WTC11 (cell line): ENCODE results near the gene GATA3. TPM values are rescaled to one million over a fixed set of nuclear protein-coding genes. Genes with fewer than 3 reads are reported as not detected.

ENCODE experiments used
- ATAC-seq: fragments of 200-7000 bp; cut with Tn5 transposase; 2 replicates; pipeline ENCODE4 v1.10.0; 2021; ENCODE audit warnings: mild to moderate bottlenecking, moderate library complexity
- CTCF ChIA-PET: fragments of 300-600 bp; sonication (Branson Sonifier 250); formaldehyde crosslinking; loops from one replicate; lab custom pipeline; 2021; ENCODE audit warnings: antibody characterized with exemption; lab: Charles Lee
- POLR2A ChIA-PET: fragments of 350-600 bp; sonication (Branson Sonifier 250); formaldehyde crosslinking; loops from one replicate; lab custom pipeline; 2021; ENCODE audit warnings: antibody characterized with exemption; lab: Charles Lee
- DNase-seq: peaks from one replicate; pipeline ENCODE4 v3.0.0; 2021; ENCODE audit warnings: low spot score
- H3K27ac Mint-ChIP-seq: 2 replicates; pipeline ENCODE4 v1.8.0; 2021; ENCODE audit warnings: mixed read lengths
- H3K27me3 Mint-ChIP-seq: 2 replicates; pipeline ENCODE4 v1.8.0; 2021; ENCODE audit warnings: low read depth, mild to moderate bottlenecking, moderate library complexity, mixed read lengths
- H3K36me3 Mint-ChIP-seq: 2 replicates; pipeline ENCODE4 v1.8.0; 2021; ENCODE audit warnings: mixed read lengths
- H3K4me1 Mint-ChIP-seq: 2 replicates; pipeline ENCODE4 v1.8.0; 2022; ENCODE audit warnings: mixed read lengths
- H3K4me3 Mint-ChIP-seq: 2 replicates; pipeline ENCODE4 v1.8.0; 2021; ENCODE audit warnings: mild to moderate bottlenecking, moderate library complexity, mixed read lengths
- H3K9me3 Mint-ChIP-seq: 2 replicates; pipeline ENCODE4 v1.8.0; 2021; ENCODE audit warnings: mixed read lengths
- ATF2 ChIP-seq: sonication (generic); formaldehyde crosslinking; IDR thresholded peaks from 2 replicates; pipeline ENCODE4 v1.8.1; 2022; ENCODE audit warnings: low read depth, missing genetic modification reagents, borderline replicate concordance
- CBFB ChIP-seq: sonication (generic); formaldehyde crosslinking; IDR thresholded peaks from 2 replicates; pipeline ENCODE4 v1.8.1; 2022; ENCODE audit warnings: mild to moderate bottlenecking, low read depth, missing genetic modification reagents
- ELF4 ChIP-seq: sonication (generic); formaldehyde crosslinking; IDR thresholded peaks from 2 replicates; pipeline ENCODE4 v1.8.1; 2022; ENCODE audit warnings: low read depth, mild to moderate bottlenecking, moderate library complexity, missing genetic modification reagents
- ERG ChIP-seq: fragments of 250-450 bp; sonication (Bioruptor Pico); IDR thresholded peaks from 2 replicates; pipeline ENCODE4 v1.8.0; 2021; ENCODE audit warnings: mild to moderate bottlenecking
- GTF2I ChIP-seq: fragments of 250-450 bp; sonication (Bioruptor Pico); conservative IDR thresholded peaks from 2 replicates; pipeline ENCODE4 v1.4.0; 2021; ENCODE audit warnings: mild to moderate bottlenecking
- HMGXB4 ChIP-seq: sonication (generic); formaldehyde crosslinking; IDR thresholded peaks from 2 replicates; pipeline ENCODE4 v1.8.1; 2023; ENCODE audit warnings: mild to moderate bottlenecking, moderate library complexity, missing genetic modification reagents
- IRF2 ChIP-seq: sonication (generic); formaldehyde crosslinking; IDR thresholded peaks from 2 replicates; pipeline ENCODE4 v1.8.0; 2022; ENCODE audit warnings: low read depth, missing genetic modification reagents, borderline replicate concordance
- NR1H2 ChIP-seq: sonication (generic); formaldehyde crosslinking; IDR thresholded peaks from 2 replicates; pipeline ENCODE4 v1.9.0; 2021; ENCODE audit warnings: mild to moderate bottlenecking, moderate library complexity, missing genetic modification reagents
- SMAD3 ChIP-seq: sonication (generic); formaldehyde crosslinking; IDR thresholded peaks from 2 replicates; pipeline ENCODE4 v1.8.0; 2022; ENCODE audit warnings: missing genetic modification reagents, mild to moderate bottlenecking, borderline replicate concordance
- STAT6 ChIP-seq: sonication (generic); formaldehyde crosslinking; conservative IDR thresholded peaks from 2 replicates; pipeline ENCODE4 v1.8.1; 2023; ENCODE audit warnings: mild to moderate bottlenecking, low read depth, missing genetic modification reagents, moderate library complexity
- TCF7 ChIP-seq: sonication (generic); formaldehyde crosslinking; IDR thresholded peaks from 2 replicates; pipeline ENCODE4 v1.8.0; 2022; ENCODE audit warnings: mild to moderate bottlenecking, low read depth, missing genetic modification reagents, moderate library complexity
- ZMAT4 ChIP-seq: fragments of 250-450 bp; sonication (Bioruptor Pico); IDR thresholded peaks from 2 replicates; pipeline ENCODE4 v1.9.0; 2021; ENCODE audit warnings: mild to moderate bottlenecking
- ZNF219 ChIP-seq: sonication (generic); formaldehyde crosslinking; IDR thresholded peaks from 2 replicates; pipeline ENCODE4 v1.8.0; 2023; ENCODE audit warnings: missing genetic modification reagents, mild to moderate bottlenecking, borderline replicate concordance
- ZNF232 ChIP-seq: sonication (generic); formaldehyde crosslinking; IDR thresholded peaks from 2 replicates; pipeline ENCODE4 v1.8.0; 2022; ENCODE audit warnings: mild to moderate bottlenecking, missing genetic modification reagents
- ZNF425 ChIP-seq: fragments of 250-450 bp; sonication (Bioruptor Pico); conservative IDR thresholded peaks from 2 replicates; pipeline ENCODE4 v1.9.0; 2021; ENCODE audit warnings: mild to moderate bottlenecking
- ZNF532 ChIP-seq: fragments of 250-450 bp; sonication (Bioruptor Pico); IDR thresholded peaks from 2 replicates; pipeline ENCODE4 v1.9.0; 2021; ENCODE audit warnings: mild to moderate bottlenecking, borderline replicate concordance
- ZNF671 ChIP-seq: fragments of 250-450 bp; sonication (Bioruptor Pico); IDR thresholded peaks from 2 replicates; pipeline ENCODE4 v1.8.0; 2021; ENCODE audit warnings: mild to moderate bottlenecking
- ZSCAN18 ChIP-seq: fragments of 250-450 bp; sonication (Bioruptor Pico); IDR thresholded peaks from 2 replicates; pipeline ENCODE4 v2.1.2; 2022; ENCODE audit warnings: mild to moderate bottlenecking, moderate library complexity
- total RNA-seq: library from RNA; stranded (reverse); gene quantifications from 3 replicates; pipeline ENCODE4 v1.2.3, GENCODE V29; 2021

The GATA3 gene
- total RNA-seq, 1 experiment from 2014 or later = 0.72 TPM

GRCh38 chr10:8056378-8056777, 1.9 kb downstream of the GATA3 start:
- ATAC-seq = no peak
- H3K4me3 Mint-ChIP-seq = peak overlapping the region; percentile 72
- POLR2A ChIA-PET = interaction anchor here (0.6 kb wide), 1 partner anchor 155 kb away, joined by 4 read pairs; no protein-coding TSS in a partner anchor

More at GRCh38 chr10:8056378-8056777, 1.9 kb downstream of the GATA3 start:
- Mint-ChIP-seq H3K27me3 (peaks cover 96% of the 10 kb centered on the region), H3K9me3 (no peaks in the 10 kb centered on the region), H3K36me3 (no peaks in the 10 kb centered on the region), H3K4me1 (peaks cover 73% of the 10 kb centered on the region), H3K27ac (no peak overlapping the region)
- CTCF ChIA-PET = no interaction called here
- no peak for DNase-seq
- TF ChIP-seq ZNF219 (CRISPR knock-in tag) = no peak
- TF ChIP-seq GTF2I (CRISPR knock-in tag) = no peak
- TF ChIP-seq SMAD3 (CRISPR knock-in tag) = no peak
- TF ChIP-seq ZNF532 (CRISPR knock-in tag) = no peak
- TF ChIP-seq ZNF425 (CRISPR knock-in tag) = no peak
- no peak for TF ChIP-seq HMGXB4
- no peak for TF ChIP-seq ZMAT4 (CRISPR knock-in tag)
- no peak for TF ChIP-seq ATF2 (CRISPR knock-in tag)
- no peak for TF ChIP-seq NR1H2 (CRISPR knock-in tag)
- TF ChIP-seq ERG = no peak
- no peak for TF ChIP-seq IRF2 (CRISPR knock-in tag)
- no peak for TF ChIP-seq STAT6 (CRISPR knock-in tag)
- no peak for TF ChIP-seq ZSCAN18 (CRISPR knock-in tag)
- no peak for TF ChIP-seq ZNF671
- no peak for TF ChIP-seq TCF7 (CRISPR knock-in tag)
- no peak for TF ChIP-seq ZNF232 (CRISPR knock-in tag)
- no peak for TF ChIP-seq CBFB (CRISPR knock-in tag)
- TF ChIP-seq ELF4 (CRISPR knock-in tag) = no peak
